ENCODE measurements around the gene GPT2. TPM values are rescaled to one million over a fixed set of nuclear protein-coding genes. Genes with fewer than 3 reads are reported as not detected.

The GPT2 gene, protein sequence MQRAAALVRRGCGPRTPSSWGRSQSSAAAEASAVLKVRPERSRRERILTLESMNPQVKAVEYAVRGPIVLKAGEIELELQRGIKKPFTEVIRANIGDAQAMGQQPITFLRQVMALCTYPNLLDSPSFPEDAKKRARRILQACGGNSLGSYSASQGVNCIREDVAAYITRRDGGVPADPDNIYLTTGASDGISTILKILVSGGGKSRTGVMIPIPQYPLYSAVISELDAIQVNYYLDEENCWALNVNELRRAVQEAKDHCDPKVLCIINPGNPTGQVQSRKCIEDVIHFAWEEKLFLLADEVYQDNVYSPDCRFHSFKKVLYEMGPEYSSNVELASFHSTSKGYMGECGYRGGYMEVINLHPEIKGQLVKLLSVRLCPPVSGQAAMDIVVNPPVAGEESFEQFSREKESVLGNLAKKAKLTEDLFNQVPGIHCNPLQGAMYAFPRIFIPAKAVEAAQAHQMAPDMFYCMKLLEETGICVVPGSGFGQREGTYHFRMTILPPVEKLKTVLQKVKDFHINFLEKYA
- total RNA-seq = 1 to 10 TPM in 2 of 3 donors, under 1 TPM in 1; 0.64 to 1.3 (median 1.2) TPM
- 1.9 TPM for total RNA-seq (2013)

- no peaks in the 10 kb centered on the region for H3K9me3 ChIP-seq (ENCODE audit: control insufficient read depth, insufficient read depth, low read length)
- peak; percentile 65 to 72 for DNase-seq
- no peaks in the 10 kb centered on the region for H3K36me3 Mint-ChIP-seq
- H3K4me1 ChIP-seq (ENCODE audit: control insufficient read depth, insufficient read depth, low read length) = peaks cover 13% of the 10 kb centered on the region
- H3K4me1 Mint-ChIP-seq = peaks cover 6 to 18% of the 10 kb centered on the region in 2 donors
- H3K27ac Mint-ChIP-seq = peak within 1 kb of the TSS in 1 of 2 donors; percentile 28
- WGBS (ENCODE audit: insufficient coverage) = under 1% methylated on average over 75 of the region's 75 CpGs
- no peak for TF ChIP-seq CTCF (IDR thresholded peaks at IDR 0.05)
- H3K27me3 ChIP-seq (ENCODE audit: control insufficient read depth, insufficient read depth, low read length) = no peaks in the 10 kb centered on the region
- intact Hi-C loops (cut with micrococcal nuclease) = no loop called here
- peak; percentile 94 to 96 (median 96) for ATAC-seq
- no peaks in the 10 kb centered on the region for H3K36me3 ChIP-seq (ENCODE audit: control insufficient read depth, insufficient read depth, low read length)
- no peaks in the 10 kb centered on the region for H3K9me3 Mint-ChIP-seq
- H3K27me3 Mint-ChIP-seq (ENCODE audit: low read depth in 2 of 2) = peaks cover 8 to 14% of the 10 kb centered on the region in 2 donors
- peak within 1 kb of the TSS; percentile 68 for H3K4me3 ChIP-seq (ENCODE audit: low read length)
- peak within 1 kb of the TSS; percentile 1 for H3K27ac ChIP-seq (ENCODE audit: low read length)
- peak within 1 kb of the TSS; percentile 91 for H3K4me3 Mint-ChIP-seq
Measured at GRCh38 chr16:46883690-46884512, at the start of gene GPT2. Gene GPT2 (plus strand): TSS chr16:46884362. CDS start chr16:46884716, 354 bp downstream.

GRCh38 chr16:46836534-46837530, 47.3 kb upstream of the GPT2 start:
- intact Hi-C loops (cut with micrococcal nuclease) = loop anchor here (10.0 kb wide), 1 partner anchor 1548 kb away; the partner anchor contains the start of gene SIAH1

More at GRCh38 chr16:46836534-46837530, 47.3 kb upstream of the GPT2 start:
- no peak overlapping the region for H3K4me3 ChIP-seq (ENCODE audit: low read length)
- Mint-ChIP-seq H3K4me1 (no peaks in the 10 kb centered on the region), H3K4me3 (no peak overlapping the region), H3K27me3 (ENCODE audit: low read depth in 2 of 2) (no peaks in the 10 kb centered on the region), H3K9me3 (no peaks in the 10 kb centered on the region), H3K27ac (no peak overlapping the region), H3K36me3 (no peaks in the 10 kb centered on the region)
- no peaks in the 10 kb centered on the region for H3K27me3 ChIP-seq (ENCODE audit: control insufficient read depth, insufficient read depth, low read length)
- no peaks in the 10 kb centered on the region for H3K9me3 ChIP-seq (ENCODE audit: control insufficient read depth, insufficient read depth, low read length)
- no peaks in the 10 kb centered on the region for H3K36me3 ChIP-seq (ENCODE audit: control insufficient read depth, insufficient read depth, low read length)
- DNase-seq = no peak
- WGBS (ENCODE audit: insufficient coverage) = 83% methylated on average over 5 of the region's 6 CpGs
- peaks cover under 1% of the 10 kb centered on the region for H3K4me1 ChIP-seq (ENCODE audit: control insufficient read depth, insufficient read depth, low read length)
- no peak overlapping the region for H3K27ac ChIP-seq (ENCODE audit: low read length)
- ATAC-seq = no peak
- no peak for TF ChIP-seq CTCF (IDR thresholded peaks at IDR 0.05)

Data from natural killer cell (primary cell).